ENCODE data around the gene EFR3B. TPM values are rescaled to one million over a fixed set of nuclear protein-coding genes. Genes with fewer than 3 reads are reported as not detected.
A peak's percentile ranks its signal among the peaks of the same experiment; 100 is the strongest.

The EFR3B gene
- total RNA-seq, 2 donors from 2014 or later, result 11.0 to 11.8 TPM

GRCh38 chr2:25055376-25055920 lies 13.6 kb downstream of the EFR3B start:
- Mint-ChIP-seq H3K4me3 (no peak overlapping the region), H3K27ac (no peak overlapping the region), H3K4me1 (no peaks in the 10 kb centered on the region), H3K36me3 (ENCODE audit: low read depth) (no peaks in the 10 kb centered on the region), H3K27me3 (ENCODE audit: insufficient read depth) (no peaks in the 10 kb centered on the region), H3K9me3 (no peaks in the 10 kb centered on the region)
- no peak for DNase-seq
- TF ChIP-seq CTCF (conservative IDR thresholded peaks at IDR 0.05), result no peak
- Histone ChIP-seq H3K4me1 (ENCODE audit: control insufficient read depth, insufficient read depth, low read length) (no peaks in the 10 kb centered on the region), H3K9me3 (ENCODE audit: control insufficient read depth, low read length) (no peaks in the 10 kb centered on the region), H3K27ac (ENCODE audit: low read depth, low read length) (peak overlapping the region; percentile 47), H3K9ac (ENCODE audit: extremely low read depth, low read length, poor library complexity, severe bottlenecking) (no peak overlapping the region), H3K27me3 (ENCODE audit: control insufficient read depth, insufficient read depth, low read length, poor library complexity, severe bottlenecking) (no peaks in the 10 kb centered on the region), H3K4me3 (ENCODE audit: low read length) (no peak overlapping the region), H3K36me3 (ENCODE audit: control insufficient read depth, insufficient read depth, low read length) (no peaks in the 10 kb centered on the region)
- 91 to 98% methylated on average over 6 to 9 of the region's 9 CpGs for WGBS, 2 experiments (ENCODE audit: insufficient coverage in 1 of 2, insufficient read length in 1 of 2)

GRCh38 chr2:25056098-25056821 lies 14.4 kb downstream of the EFR3B start:
- H3K36me3 Mint-ChIP-seq (ENCODE audit: low read depth), result no peaks in the 10 kb centered on the region
- no peaks in the 10 kb centered on the region for H3K27me3 ChIP-seq (ENCODE audit: control insufficient read depth, insufficient read depth, low read length, poor library complexity, severe bottlenecking)
- peak overlapping the region; percentile 66 for H3K27ac ChIP-seq (ENCODE audit: low read depth, low read length)
- no peak for DNase-seq
- no peak overlapping the region for H3K4me3 ChIP-seq (ENCODE audit: low read length)
- no peak overlapping the region for H3K9ac ChIP-seq (ENCODE audit: extremely low read depth, low read length, poor library complexity, severe bottlenecking)
- H3K9me3 ChIP-seq (ENCODE audit: control insufficient read depth, low read length), result no peaks in the 10 kb centered on the region
- no peaks in the 10 kb centered on the region for H3K4me1 Mint-ChIP-seq
- H3K27me3 Mint-ChIP-seq (ENCODE audit: insufficient read depth), result no peaks in the 10 kb centered on the region
- 84 to 90% methylated on average over 6 to 9 of the region's 9 CpGs for whole genome bisulfite sequencing, 2 experiments (ENCODE audit: insufficient coverage in 1 of 2, insufficient read length in 1 of 2)
- no peaks in the 10 kb centered on the region for H3K4me1 ChIP-seq (ENCODE audit: control insufficient read depth, insufficient read depth, low read length)
- H3K27ac Mint-ChIP-seq, result no peak overlapping the region
- H3K9me3 Mint-ChIP-seq, result no peaks in the 10 kb centered on the region
- TF ChIP-seq CTCF (conservative IDR thresholded peaks at IDR 0.05), result no peak
- no peaks in the 10 kb centered on the region for H3K36me3 ChIP-seq (ENCODE audit: control insufficient read depth, insufficient read depth, low read length)
- no peak overlapping the region for H3K4me3 Mint-ChIP-seq

GRCh38 chr2:25062511-25062917 lies 20.6 kb downstream of the EFR3B start:
- H3K9me3 Mint-ChIP-seq, result peaks cover 4% of the 10 kb centered on the region
- DNase-seq, result no peak
- no peaks in the 10 kb centered on the region for H3K27me3 ChIP-seq (ENCODE audit: control insufficient read depth, insufficient read depth, low read length, poor library complexity, severe bottlenecking)
- H3K9me3 ChIP-seq (ENCODE audit: control insufficient read depth, low read length), result no peaks in the 10 kb centered on the region
- no peak overlapping the region for H3K27ac ChIP-seq (ENCODE audit: low read depth, low read length)
- H3K27ac Mint-ChIP-seq, result no peak overlapping the region
- 94 to 96% methylated on average over 8 to 11 of the region's 11 CpGs for WGBS, 2 experiments (ENCODE audit: insufficient coverage in 1 of 2, insufficient read length in 1 of 2)
- no peaks in the 10 kb centered on the region for H3K36me3 ChIP-seq (ENCODE audit: control insufficient read depth, insufficient read depth, low read length)
- no peak overlapping the region for H3K4me3 ChIP-seq (ENCODE audit: low read length)
- H3K36me3 Mint-ChIP-seq (ENCODE audit: low read depth), result no peaks in the 10 kb centered on the region
- no peaks in the 10 kb centered on the region for H3K4me1 ChIP-seq (ENCODE audit: control insufficient read depth, insufficient read depth, low read length)
- H3K9ac ChIP-seq (ENCODE audit: extremely low read depth, low read length, poor library complexity, severe bottlenecking), result no peak overlapping the region
- no peaks in the 10 kb centered on the region for H3K4me1 Mint-ChIP-seq
- H3K4me3 Mint-ChIP-seq, result no peak overlapping the region
- TF ChIP-seq CTCF (conservative IDR thresholded peaks at IDR 0.05), result no peak
- no peaks in the 10 kb centered on the region for H3K27me3 Mint-ChIP-seq (ENCODE audit: insufficient read depth)

Data from endodermal cell (in vitro differentiated cells).